ENCODE measurements around the gene MPHOSPH6. TPM values are rescaled to one million over a fixed set of nuclear protein-coding genes. Genes with fewer than 3 reads are reported as not detected.

The MPHOSPH6 gene
- total RNA-seq, 6 experiments from 2014 or later: 5.0 to 22.1 (median 9.4) TPM

- no peaks in the 10 kb centered on the region for H3K9me3 ChIP-seq
- intact Hi-C loops (cut with DNase I): no loop called here
- ATAC-seq (no peak), DNase-seq (no peak)
- H3K4me3 ChIP-seq: no peak overlapping the region
- no peak overlapping the region for H3K27ac ChIP-seq
- TF ChIP-seq POLR2A (IDR thresholded peaks at IDR 0.05): no peak
- no peak for TF ChIP-seq CTCF (IDR thresholded peaks at IDR 0.05)
- H3K27me3 ChIP-seq: no peaks in the 10 kb centered on the region
- no peaks in the 10 kb centered on the region for H3K36me3 ChIP-seq
- H3K4me1 ChIP-seq: no peaks in the 10 kb centered on the region
- WGBS (ENCODE audit: insufficient coverage, low coverage, low lambda C conversion rate, missing lambda C conversion rate): 75% methylated on average over 4 of the region's 4 CpGs
These were observed 7.5 kb upstream of the MPHOSPH6 start for GRCh38 chr16:82177555-82177954.

GRCh38 chr16:82176204-82176603, 6.2 kb upstream of the MPHOSPH6 start:
- H3K4me3 ChIP-seq: no peak overlapping the region
- no peak overlapping the region for H3K27ac ChIP-seq
- WGBS (ENCODE audit: insufficient coverage, low coverage, low lambda C conversion rate, missing lambda C conversion rate): 70% methylated on average over 3 of the region's 3 CpGs
- H3K4me1 ChIP-seq: no peaks in the 10 kb centered on the region
- ATAC-seq (no peak), DNase-seq (no peak)
- H3K36me3 ChIP-seq: no peaks in the 10 kb centered on the region
- intact Hi-C loops (cut with DNase I): no loop called here
- no peaks in the 10 kb centered on the region for H3K9me3 ChIP-seq
- H3K27me3 ChIP-seq: no peaks in the 10 kb centered on the region
- TF ChIP-seq CTCF (IDR thresholded peaks at IDR 0.05): no peak
- TF ChIP-seq POLR2A (IDR thresholded peaks at IDR 0.05): no peak

GRCh38 chr16:82175627-82176026, 5.6 kb upstream of the MPHOSPH6 start:
- TF ChIP-seq CTCF (IDR thresholded peaks at IDR 0.05) (no peak), POLR2A (IDR thresholded peaks at IDR 0.05) (no peak)
- no peaks in the 10 kb centered on the region for H3K9me3 ChIP-seq
- DNase-seq (no peak), ATAC-seq (no peak)
- no peak overlapping the region for H3K27ac ChIP-seq
- no peaks in the 10 kb centered on the region for H3K27me3 ChIP-seq
- no peaks in the 10 kb centered on the region for H3K36me3 ChIP-seq
- intact Hi-C loops (cut with DNase I): no loop called here
- WGBS (ENCODE audit: insufficient coverage, low coverage, low lambda C conversion rate, missing lambda C conversion rate): 53% methylated on average over 4 of the region's 4 CpGs
- H3K4me3 ChIP-seq: no peak overlapping the region
- H3K4me1 ChIP-seq: peaks cover 0 to 1% (median under 1%) of the 10 kb centered on the region in 4 donors

GRCh38 chr16:82167670-82168069, 2.4 kb downstream of the MPHOSPH6 start:
- 78% methylated on average over 3 of the region's 5 CpGs for WGBS (ENCODE audit: insufficient coverage, low coverage, low lambda C conversion rate, missing lambda C conversion rate)
- Histone ChIP-seq H3K9me3 (no peaks in the 10 kb centered on the region), H3K27ac (no peak overlapping the region), H3K4me3 (no peak overlapping the region), H3K36me3 (peaks cover 0 to 12% (median under 1%) of the 10 kb centered on the region in 4 donors), H3K4me1 (peaks cover 0 to 12% (median 2%) of the 10 kb centered on the region in 4 donors), H3K27me3 (no peaks in the 10 kb centered on the region)
- DNase-seq (no peak), ATAC-seq (no peak)
- TF ChIP-seq CTCF (IDR thresholded peaks at IDR 0.05) (no peak), POLR2A (IDR thresholded peaks at IDR 0.05) (no peak)
- intact Hi-C loops (cut with DNase I): no loop called here

- TF ChIP-seq CTCF (IDR thresholded peaks at IDR 0.05) (no peak), POLR2A (IDR thresholded peaks at IDR 0.05) (no peak)
These were observed 9.8 kb downstream of the MPHOSPH6 start for GRCh38 chr16:82160226-82160625.

More at GRCh38 chr16:82160226-82160625, 9.8 kb downstream of the MPHOSPH6 start:
- intact Hi-C loops (cut with DNase I): no loop called here
- WGBS (ENCODE audit: insufficient coverage, low coverage, low lambda C conversion rate, missing lambda C conversion rate): 91% methylated on average over 6 of the region's 6 CpGs
- Histone ChIP-seq H3K4me3 (no peak overlapping the region), H3K4me1 (peaks cover 0 to 5% (median 0%) of the 10 kb centered on the region in 4 donors), H3K36me3 (peaks cover 0 to 26% (median 5%) of the 10 kb centered on the region in 4 donors), H3K27ac (no peak overlapping the region), H3K9me3 (no peaks in the 10 kb centered on the region), H3K27me3 (no peaks in the 10 kb centered on the region)
- DNase-seq (no peak), ATAC-seq (no peak)
